GM12878 (cell line): Measurements from ENCODE around the gene PPM1G. TPM values are rescaled to one million over a fixed set of nuclear protein-coding genes. Genes with fewer than 3 reads are reported as not detected.

Source experiments
- BACH1 ChIP-seq: fragments of 450-650 bp; IDR thresholded peaks from 2 replicates; pipeline ENCODE4 v1.6.1; 2017; ENCODE audit warnings: mild to moderate bottlenecking, borderline replicate concordance
- CEBPZ ChIP-seq: fragments of 150-350 bp; IDR thresholded peaks from 2 replicates; pipeline ENCODE4 v1.6.1; 2016; ENCODE audit warnings: low read depth, low read length
- CREB1 ChIP-seq: IDR thresholded peaks from 2 replicates; pipeline ENCODE4 v1.6.1; 2012; ENCODE audit warnings: low read depth, mild to moderate bottlenecking, inconsistent platforms
- DPF2 ChIP-seq: fragments of 450-650 bp; IDR thresholded peaks from 2 replicates; pipeline ENCODE4 v1.6.1; 2017; ENCODE audit warnings: mild to moderate bottlenecking
- EGR1 ChIP-seq, 2 experiments: IDR thresholded peaks; 1 replicate in 1 of 2; 2 replicates in 1 of 2; pipeline ENCODE4 v1.6.1; 2011 to 2012; ENCODE audit warnings: low read depth in 2 of 2, low read length in 2 of 2, borderline replicate concordance in 1 of 2, mild to moderate bottlenecking in 1 of 2, moderate library complexity in 1 of 2
- ETV6 ChIP-seq, 2 experiments: fragments of 450-650 bp in 1 of 2; IDR thresholded peaks in 1 of 2; conservative IDR thresholded peaks in 1 of 2; 2 replicates each; pipeline ENCODE4 v1.6.1; 2014; ENCODE audit warnings: antibody characterized with exemption in 1 of 2, borderline replicate concordance in 1 of 2, low read depth in 1 of 2, mild to moderate bottlenecking in 1 of 2, moderate library complexity in 1 of 2
- GATAD2B ChIP-seq: fragments of 450-650 bp; conservative IDR thresholded peaks from 2 replicates; pipeline ENCODE4 v1.6.1; 2017; ENCODE audit warnings: low read depth, mild to moderate bottlenecking, moderate library complexity
- HDGF ChIP-seq: fragments of 450-650 bp; IDR thresholded peaks from 2 replicates; pipeline ENCODE4 v1.6.1; 2016; ENCODE audit warnings: antibody characterized with exemption
- IRF5 ChIP-seq: fragments of 450-650 bp; IDR thresholded peaks from 2 replicates; pipeline ENCODE4 v1.6.1; 2017; ENCODE audit warnings: borderline replicate concordance
- MEF2A ChIP-seq: IDR thresholded peaks from 2 replicates; pipeline ENCODE4 v1.6.1; 2011; ENCODE audit warnings: low read depth, mild to moderate bottlenecking, low read length, moderate library complexity; ENCODE audit not compliant: insufficient read depth
- MYB ChIP-seq: fragments of 150-350 bp; IDR thresholded peaks from 2 replicates; pipeline ENCODE4 v1.6.1; 2014; ENCODE audit warnings: mild to moderate bottlenecking, low read depth, low read length, borderline replicate concordance
- NBN ChIP-seq: fragments of 450-650 bp; IDR thresholded peaks from 2 replicates; pipeline ENCODE4 v1.6.1; 2016
- NFYB ChIP-seq: IDR thresholded peaks from 2 replicates; pipeline ENCODE4 v1.6.1; 2011; ENCODE audit warnings: low read depth, mild to moderate bottlenecking, low read length, improper control_type of control experiment, moderate library complexity; ENCODE audit not compliant: insufficient read depth
- NKRF ChIP-seq: fragments of 450-650 bp; conservative IDR thresholded peaks from 2 replicates; pipeline ENCODE4 v1.6.1; 2017; ENCODE audit warnings: mild to moderate bottlenecking, moderate library complexity
- POU2F2 ChIP-seq: IDR thresholded peaks from 3 replicates; pipeline ENCODE4 v1.6.1; 2011; ENCODE audit warnings: low read depth, mild to moderate bottlenecking, low read length, borderline replicate concordance
- RAD51 ChIP-seq: fragments of 450-650 bp; IDR thresholded peaks from 2 replicates; pipeline ENCODE4 v1.6.1; 2016; ENCODE audit warnings: moderate library complexity, mild to moderate bottlenecking, inconsistent platforms
- RBBP5 ChIP-seq: fragments of 200-600 bp; sonication (generic); conservative IDR thresholded peaks from 2 replicates; pipeline ENCODE4 v1.6.1; 2016
- RCOR1 ChIP-seq: conservative IDR thresholded peaks from 2 replicates; pipeline ENCODE4 v1.6.1; 2012; ENCODE audit warnings: low read depth, low read length, improper control_type of control experiment
- SIN3A ChIP-seq: IDR thresholded peaks from 2 replicates; pipeline ENCODE4 v1.6.1; 2012; ENCODE audit warnings: low read depth, low read length, improper control_type of control experiment
- SP1 ChIP-seq: IDR thresholded peaks from one replicate; pipeline ENCODE4 v1.6.1; 2011; ENCODE audit warnings: low read depth, low read length
- SRF ChIP-seq, 2 experiments: IDR thresholded peaks; 2 replicates each; pipeline ENCODE4 v1.6.1; 2011; ENCODE audit warnings: low read depth in 2 of 2, low read length in 2 of 2, mild to moderate bottlenecking in 1 of 2, moderate library complexity in 1 of 2
- TAF1 ChIP-seq: IDR thresholded peaks from 2 replicates; pipeline ENCODE4 v1.6.1; 2011; ENCODE audit warnings: mild to moderate bottlenecking, low read depth, low read length, borderline replicate concordance
- TCF3 ChIP-seq: IDR thresholded peaks from 2 replicates; pipeline ENCODE4 v1.6.1; 2012; ENCODE audit warnings: low read depth, mild to moderate bottlenecking, low read length, borderline replicate concordance; ENCODE audit not compliant: insufficient read depth
- polyA plus RNA-seq, 11 experiments: library from polyadenylated mRNA; depleted of rRNA in 4 of 11; unstranded in 6 of 11; stranded (reverse) in 5 of 11; fragments of >200 nt; fragmentation: Nextera tagmentation in 4 of 11; fragmentation: Illumina TruSeq in 1 of 11; extraction: Ambion mirVana in 4 of 11; extraction: Trizol in 1 of 11; gene quantifications; 1 replicate in 1 of 11; 2 replicates in 10 of 11; pipeline versions ENCODE4 v1.2.1 to v1.2.3, GENCODE V29; 2011 to 2016; ENCODE audit warnings: inconsistent platforms in 2 of 11, missing spikeins in 2 of 11, low read depth in 1 of 11
- total RNA-seq, 4 experiments: library from RNA; depleted of rRNA in 3 of 4; stranded (reverse); fragments of >200 nt in 3 of 4; fragmentation: Illumina TruSeq in 1 of 4; extraction: Trizol in 1 of 4; gene quantifications; 2 replicates each; pipeline versions ENCODE4 v1.2.1 to v1.2.3, GENCODE V29; 2013 to 2021

PPM1G gene
- total and polyA plus RNA-seq, 10 of the 15 experiments (the other 5 are each of a cell fraction or from before 2014, with no cell fraction given), result 68.8 to 171 (median 121) TPM

- no peak for TF ChIP-seq IRF5
- TF ChIP-seq TAF1, result peak; percentile 75; the same call in 1 of the 2 replicates
- 0 out of 2 replicates have a peak, but pooled peaks have one; percentile 41 for TF ChIP-seq SIN3A
- TF ChIP-seq NKRF, result peak; percentile 72
- TF ChIP-seq SRF (IDR thresholded peaks at IDR 0.05; ENCODE audit: low read depth in 2 of 2, low read length in 2 of 2), result 0 out of 4 replicates have a peak, but pooled peaks of 1 of the 2 experiments have one; percentile 11
- TF ChIP-seq EGR1 (IDR thresholded peaks at IDR 0.05; ENCODE audit: borderline replicate concordance in 1 of 2, low read depth in 2 of 2, low read length in 2 of 2), result peak in 1 of 2 experiments; percentile 46; a peak in 1 of 3 replicates
- peak; percentile 73; the same call in 1 of the 2 replicates for TF ChIP-seq NFYB
- TF ChIP-seq BACH1, result 0 out of 2 replicates have a peak, but pooled peaks have one; percentile 45
- TF ChIP-seq CREB1, result peak; percentile 53; the same call in 1 of the 2 replicates
- 0 out of 2 replicates have a peak, but pooled peaks have one; percentile 63 for TF ChIP-seq NBN
- TF ChIP-seq TCF3, result peak; percentile 66; the same call in 1 of the 2 replicates
- no peak for TF ChIP-seq RAD51
- no peak for TF ChIP-seq CEBPZ
- TF ChIP-seq MYB, result no peak
- no peak for TF ChIP-seq ETV6 (conservative IDR thresholded peaks at IDR 0.05 in 1 of 2, IDR thresholded peaks at IDR 0.05 in 1 of 2; ENCODE audit: borderline replicate concordance in 1 of 2, low read depth in 1 of 2)
- peak; percentile 62; the same call in 1 of the 2 replicates for TF ChIP-seq DPF2
- peak; percentile 86 for TF ChIP-seq SP1
- 0 out of 2 replicates have a peak, but pooled peaks have one; percentile 29 for TF ChIP-seq RCOR1
- TF ChIP-seq POU2F2, result peak; percentile 38; the same call in 1 of the 3 replicates
- TF ChIP-seq MEF2A, result no peak
- TF ChIP-seq GATAD2B, result peak; percentile 56; the same call in 1 of the 2 replicates
- TF ChIP-seq HDGF, result peak; percentile 77
- TF ChIP-seq RBBP5, result no peak
Measured at GRCh38 chr2:27428213-27428977, 19.0 kb upstream of the PPM1G start, which contains the start of gene NRBP1 (continued).
